IMR-90 (cell line): ENCODE measurements around the gene RAI14. TPM values are rescaled to one million over a fixed set of nuclear protein-coding genes. Genes with fewer than 3 reads are reported as not detected.
A peak's percentile ranks its signal among the peaks of the same experiment; 100 is the strongest.
"Not testable (repeated sequence)": the region's sequence is repeated elsewhere in the genome, so short reads cannot be mapped to it uniquely, and the experiment has no call there.

ENCODE experiments used
- ATAC-seq: fragments of 200-7000 bp; cut with Tn5 transposase; 2 replicates; pipeline ENCODE4 v1.9.1; 2020; ENCODE audit warnings: low read depth, mild to moderate bottlenecking, moderate library complexity
- BruUV-seq: library from RNA; stranded (reverse); fragments of 400-500 nt; replicated peaks from 2 replicates; lab custom pipeline; 2021; lab: Mats Ljungman, UMichigan
- CTCF ChIA-PET: fragments of 300-600 bp; formaldehyde crosslinking; extraction: SDS; loops from one replicate; lab custom pipeline; 2021; ENCODE audit warnings: antibody characterized with exemption; lab: Yijun Ruan, JAX
- POLR2A ChIA-PET: fragments of 300-600 bp; sonication (Branson Sonifier 250); formaldehyde crosslinking; loops from one replicate; lab custom pipeline; 2022; ENCODE audit warnings: antibody characterized with exemption; ENCODE audit not compliant: unreplicated experiment; lab: Charles Lee
- DNase-seq: peaks from one replicate; pipeline ENCODE4 v3.0.0; 2013
- H2AFZ ChIP-seq: replicated peaks from 2 replicates; pipeline ENCODE3; 2013; ENCODE audit warnings: low read length, mild to moderate bottlenecking; ENCODE audit not compliant: poor library complexity
- H2AK5ac ChIP-seq: 2 replicates; pipeline ENCODE4 v1.6.1; 2013; ENCODE audit warnings: low read depth, low read length, inconsistent platforms
- H2AK9ac ChIP-seq: replicated peaks from 2 replicates; pipeline ENCODE3; 2013; ENCODE audit warnings: mild to moderate bottlenecking, low read depth, low read length, moderate library complexity; ENCODE audit not compliant: poor library complexity
- H2BK120ac ChIP-seq: 2 replicates; pipeline ENCODE4 v1.6.1; 2013; ENCODE audit warnings: low read depth, low read length, inconsistent platforms
- H2BK15ac ChIP-seq: 3 replicates; pipeline ENCODE4 v1.6.1; 2013; ENCODE audit warnings: low read depth, low read length, inconsistent platforms
- H2BK20ac ChIP-seq: 2 replicates; pipeline ENCODE4 v1.6.1; 2013; ENCODE audit warnings: low read depth, mild to moderate bottlenecking, inconsistent platforms, low read length, moderate library complexity
- H2BK5ac ChIP-seq: 2 replicates; pipeline ENCODE4 v1.6.1; 2013; ENCODE audit warnings: mild to moderate bottlenecking, low read depth, low read length, inconsistent platforms; ENCODE audit not compliant: poor library complexity, severe bottlenecking
- H3K14ac ChIP-seq: replicated peaks from 2 replicates; pipeline ENCODE4 v1.6.1; 2013; ENCODE audit warnings: low read depth, low read length, inconsistent platforms
- H3K18ac ChIP-seq: 2 replicates; pipeline ENCODE4 v1.6.1; 2013; ENCODE audit warnings: low read depth, low read length, control low read depth
- H3K23ac ChIP-seq: 2 replicates; pipeline ENCODE4 v1.6.1; 2013; ENCODE audit warnings: low read depth, low read length, inconsistent platforms
- H3K27ac ChIP-seq: 2 replicates; pipeline ENCODE4 v1.5.1; 2013; ENCODE audit warnings: mild to moderate bottlenecking, control low read depth, low read length; ENCODE audit not compliant: insufficient read depth
- H3K27me3 ChIP-seq: 2 replicates; pipeline ENCODE4 v1.6.1; 2013; ENCODE audit warnings: low read length; ENCODE audit not compliant: control insufficient read depth, insufficient read depth
- H3K36me3 ChIP-seq: 2 replicates; pipeline ENCODE4 v1.6.1; 2013; ENCODE audit warnings: low read length, mixed read lengths; ENCODE audit not compliant: control insufficient read depth, insufficient read depth
- H3K4ac ChIP-seq: 2 replicates; pipeline ENCODE4 v1.6.1; 2013; ENCODE audit warnings: low read depth, low read length, inconsistent platforms
- H3K4me1 ChIP-seq: 2 replicates; pipeline ENCODE4 v1.6.1; 2013; ENCODE audit warnings: low read length, mixed read lengths; ENCODE audit not compliant: control insufficient read depth, insufficient read depth
- H3K4me2 ChIP-seq: 2 replicates; pipeline ENCODE4 v1.6.1; 2013; ENCODE audit warnings: low read depth, mild to moderate bottlenecking, control low read depth, low read length, moderate library complexity
- H3K4me3 ChIP-seq: 2 replicates; pipeline ENCODE4 v1.5.1; 2013; ENCODE audit warnings: low read depth, mild to moderate bottlenecking, control low read depth, low read length, moderate library complexity; ENCODE audit not compliant: insufficient read depth
- H3K56ac ChIP-seq: 2 replicates; pipeline ENCODE4 v1.6.1; 2013; ENCODE audit warnings: low read length, inconsistent platforms; ENCODE audit not compliant: insufficient read depth; ENCODE audit errors: extremely low read depth
- H3K79me1 ChIP-seq, 2 experiments: 2 replicates each; pipeline ENCODE4 v1.6.1; 2013; ENCODE audit warnings: low read length in 2 of 2, inconsistent platforms in 1 of 2, low read depth in 1 of 2
- H3K9ac ChIP-seq: 2 replicates; pipeline ENCODE4 v1.6.1; 2013; ENCODE audit warnings: low read depth, low read length, control low read depth
- H3K9me1 ChIP-seq: 2 replicates; pipeline ENCODE4 v1.6.1; 2013; ENCODE audit warnings: low read length, inconsistent platforms; ENCODE audit not compliant: insufficient read depth
- H3K9me3 ChIP-seq: 2 replicates; pipeline ENCODE4 v1.6.1; 2013; ENCODE audit warnings: low read length; ENCODE audit not compliant: control insufficient read depth, insufficient read depth
- H4K20me1 ChIP-seq: 2 replicates; pipeline ENCODE4 v1.6.1; 2013; ENCODE audit warnings: low read length, inconsistent platforms; ENCODE audit not compliant: insufficient read depth
- H4K5ac ChIP-seq: 2 replicates; pipeline ENCODE4 v1.6.1; 2013; ENCODE audit warnings: mild to moderate bottlenecking, low read depth, low read length, control low read depth
- H4K8ac ChIP-seq, 2 experiments: 2 replicates each; pipeline ENCODE4 v1.6.1; 2013; ENCODE audit warnings: low read depth in 2 of 2, low read length in 2 of 2, control low read depth in 1 of 2, inconsistent platforms in 1 of 2
- H4K91ac ChIP-seq: 2 replicates; pipeline ENCODE4 v1.6.1; 2013; ENCODE audit warnings: low read depth, low read length, inconsistent platforms; ENCODE audit not compliant: insufficient read depth
- CEBPB ChIP-seq: IDR thresholded peaks from 2 replicates; pipeline ENCODE4 v1.6.1; 2012; ENCODE audit warnings: low read depth, low read length, improper control_type of control experiment
- MAFK ChIP-seq: IDR thresholded peaks from 2 replicates; pipeline ENCODE4 v1.6.1; 2012; ENCODE audit warnings: low read depth, low read length, improper control_type of control experiment
- NFE2L2 ChIP-seq: fragments of 150-350 bp; IDR thresholded peaks from 2 replicates; pipeline ENCODE4 v1.6.1; 2016; ENCODE audit warnings: low read depth, mild to moderate bottlenecking, low read length
- SMC3 ChIP-seq: fragments of 150-350 bp; IDR thresholded peaks from 2 replicates; pipeline ENCODE4 v1.6.1; 2016; ENCODE audit warnings: low read depth, mild to moderate bottlenecking, antibody characterized with exemption, low read length, moderate library complexity
- WGBS, 2 experiments: methylation state at CpG; one replicate each; pipeline versions ENCODE4 v1.1.5 to v1.1.7; 2013; ENCODE audit warnings: missing lambda C conversion rate in 2 of 2; ENCODE audit not compliant: insufficient read length in 1 of 2; ENCODE audit errors: extremely low coverage in 2 of 2; 5-methylcytosine and 5-hydroxymethylcytosine counted together
- dilution Hi-C: fragments of 300-500 bp; cut with HindIII; formaldehyde crosslinking; loops from one replicate; pipeline ENCODE4 v1.14.3; 2018; ENCODE audit warnings: low sequenced_read_pairs; ENCODE audit not compliant: unreplicated experiment
- in situ Hi-C: fragments of 300-500 bp; cut with MboI; formaldehyde crosslinking; loops from 3 replicates; pipeline ENCODE4 v1.14.3; 2019; ENCODE audit warnings: low sequenced_read_pairs, inconsistent platforms, mixed read lengths
- intact Hi-C: fragments of 100-400 bp; cut with micrococcal nuclease; formaldehyde crosslinking; loops from 2 replicates; pipeline ENCODE4 v1.10.0; 2022
- polyA plus RNA-seq, 3 experiments: library from polyadenylated mRNA; depleted of rRNA; stranded (reverse); fragments of >200 nt; gene quantifications; 2 replicates each; pipeline ENCODE4 v1.2.3, GENCODE V29; 2012; ENCODE audit warnings: low replicate concordance in 1 of 3
- total RNA-seq: library from RNA; depleted of rRNA; stranded (reverse); fragments of >200 nt; gene quantifications from 2 replicates; pipeline ENCODE4 v1.2.3, GENCODE V29; 2012

RAI14 gene
- total and polyA plus RNA-seq, 2 of the 4 experiments (the other 2 are of a cell fraction): 221 to 267 TPM

- Histone ChIP-seq H2BK15ac (no peak overlapping the region), H3K79me1 (peaks cover 41 to 61% of the 10 kb centered on the region in 2 experiments), H3K4me3 (no peak overlapping the region), H3K14ac (no peak overlapping the region), H3K9me3 (peaks cover 2% of the 10 kb centered on the region), H3K36me3 (peaks cover 74% of the 10 kb centered on the region), H3K4ac (no peak overlapping the region), H2AFZ (no peak overlapping the region), H2AK9ac (no peak overlapping the region), H3K18ac (no peak overlapping the region), H2BK120ac (no peak overlapping the region), H4K20me1 (peaks cover 9% of the 10 kb centered on the region; the same call in 1 of the 2 replicates), H3K4me2 (no peak overlapping the region), H4K8ac (no peak overlapping the region), H3K27me3 (no peaks in the 10 kb centered on the region), H3K23ac (no peak overlapping the region), H2AK5ac (no peak overlapping the region), H2BK20ac (no peak overlapping the region), H4K91ac (no peak overlapping the region), H3K9ac (no peak overlapping the region), H2BK5ac (peak overlapping the region; percentile 16), H3K9me1 (0 out of 2 replicates have a peak, but pooled peaks cover 4% of the 10 kb centered on the region), H3K27ac (no peak overlapping the region), H4K5ac (no peak overlapping the region), H3K4me1 (peaks cover 8% of the 10 kb centered on the region; the same call in 1 of the 2 replicates), H3K56ac (no peak overlapping the region)
- ATAC-seq (no peak), DNase-seq (no peak)
- WGBS, 2 experiments: 90% methylated on average over 2 of the region's 6 CpGs; no CpG with 5 or more reads in 1 of the 2 experiments
- BruUV-seq: no TSS peak
- intact Hi-C loops (no loop called here), dilution Hi-C loops (no loop called here), in situ Hi-C loops (no loop called here)
- TF ChIP-seq SMC3 (no peak), MAFK (peak; percentile 90), CEBPB (peak; percentile 88), NFE2L2 (peak; percentile 85)
- CTCF ChIA-PET: no interaction called here
- POLR2A ChIA-PET: no interaction called here
These were observed 171.7 kb downstream of the RAI14 start for GRCh38 chr5:34827588-34828506.

- Histone ChIP-seq H3K18ac (peak overlapping the region; percentile 79), H3K4ac (peak overlapping the region; percentile 24; the same call in 1 of the 2 replicates), H3K36me3 (peaks cover 61% of the 10 kb centered on the region), H3K27ac (peak overlapping the region; percentile 88; the same call in 1 of the 2 replicates), H4K5ac (peak overlapping the region; percentile 80), H3K9ac (peak overlapping the region; percentile 29; the same call in 1 of the 2 replicates), H2BK5ac (peak overlapping the region; percentile 40), H3K79me1 (peaks cover 33 to 47% of the 10 kb centered on the region in 2 experiments)
- H3K4me3 ChIP-seq, H3K23ac ChIP-seq, H3K9me1 ChIP-seq, H4K8ac ChIP-seq, H2AK9ac ChIP-seq, dilution Hi-C loops, H4K91ac ChIP-seq, H3K14ac ChIP-seq, H3K9me3 ChIP-seq, intact Hi-C loops, H2BK20ac ChIP-seq, DNase-seq, H3K27me3 ChIP-seq, H2BK15ac ChIP-seq, H2AK5ac ChIP-seq, H3K4me2 ChIP-seq, BruUV-seq, H2BK120ac ChIP-seq, H2AFZ ChIP-seq, H4K20me1 ChIP-seq, H3K4me1 ChIP-seq, CTCF ChIA-PET, H3K56ac ChIP-seq, in situ Hi-C loops: not testable (repeated sequence)
- WGBS, 2 experiments: 95% methylated on average over 4 of the region's 7 CpGs; no CpG with 5 or more reads in 1 of the 2 experiments
- POLR2A ChIA-PET: interaction anchor here (0.6 kb wide), 2 partner anchors 13 to 99 kb away, joined by 15 read pairs; partner anchors contain the start of gene DNAJC21
- peak; percentile 12 for ATAC-seq
These were observed 174.7 kb downstream of the RAI14 start for GRCh38 chr5:34830827-34831226.
